Measurements from ENCODE around the gene ECSCR.

- no peak for TF ChIP-seq EP300 (IDR thresholded peaks at IDR 0.05)
- no peak for TF ChIP-seq POLR2A (IDR thresholded peaks at IDR 0.05; ENCODE audit: low read depth)
Measured at GRCh38 chr5:139439013-139439903, 23.3 kb downstream of the ECSCR start, which contains the start of gene DNAJC18.
